Measurements from ENCODE around the gene TESPA1. TPM values are rescaled to one million over a fixed set of nuclear protein-coding genes. Genes with fewer than 3 reads are reported as not detected.
"Not testable (repeated sequence)": the region's sequence is repeated elsewhere in the genome, so short reads cannot be mapped to it uniquely, and the experiment has no call there.

TESPA1 gene, protein sequence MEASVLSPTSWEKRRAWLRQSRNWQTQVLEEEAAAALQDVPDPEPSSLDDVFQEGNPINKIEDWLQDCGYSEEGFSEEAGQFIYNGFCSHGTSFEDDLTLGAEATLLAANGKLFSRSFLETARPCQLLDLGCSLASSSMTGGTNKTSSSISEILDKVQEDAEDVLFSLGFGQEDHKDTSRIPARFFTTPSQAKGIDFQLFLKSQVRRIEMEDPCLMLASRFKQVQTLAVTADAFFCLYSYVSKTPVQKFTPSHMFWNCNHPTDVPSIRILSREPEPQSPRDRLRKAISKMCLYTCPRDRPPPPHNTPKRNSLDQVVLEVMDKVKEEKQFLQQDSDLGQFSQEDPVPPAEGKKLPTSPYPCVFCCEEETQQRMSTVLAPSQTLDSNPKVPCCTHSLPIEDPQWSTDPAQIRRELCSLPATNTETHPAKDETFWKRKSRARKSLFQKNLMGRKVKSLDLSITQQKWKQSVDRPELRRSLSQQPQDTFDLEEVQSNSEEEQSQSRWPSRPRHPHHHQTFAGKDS
- polyA plus RNA-seq (ENCODE audit: insufficient read length) = 1.5 TPM

DNA sequence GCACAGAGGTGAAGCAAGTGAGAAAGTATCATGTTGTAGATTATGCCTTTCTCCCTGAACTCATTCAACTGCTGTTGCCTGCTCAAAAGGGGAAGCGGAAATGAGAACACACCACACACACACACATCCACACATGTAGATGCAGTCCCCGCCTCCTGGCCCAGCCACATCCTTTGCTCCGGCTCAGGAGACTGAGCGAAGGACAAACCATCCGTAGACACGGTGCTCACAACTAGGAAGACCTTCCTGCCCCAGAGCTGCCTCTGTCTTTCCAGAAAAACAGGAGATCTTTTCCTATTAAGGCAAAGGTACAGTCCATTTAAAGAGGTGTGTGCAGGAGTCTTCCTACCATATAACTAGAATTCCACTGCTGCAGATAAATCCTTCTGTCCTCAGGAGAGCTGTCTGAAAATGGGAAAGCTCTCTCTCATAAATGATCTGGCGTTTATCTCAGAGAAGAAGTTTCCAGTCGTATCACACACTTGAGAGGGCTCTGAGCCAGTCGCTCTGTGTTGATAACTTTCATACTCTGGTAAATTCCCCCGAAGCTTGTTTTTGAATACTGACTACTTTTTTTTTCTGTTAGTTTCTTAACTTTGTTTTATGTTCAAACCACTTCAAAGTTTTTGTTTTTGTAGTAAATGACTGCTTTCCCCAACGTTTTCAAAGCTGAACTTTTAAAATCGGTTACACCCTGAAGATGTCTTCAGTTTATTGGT lies at the start of gene TESPA1:
TESPA1 (minus strand) TSS at position 105 of the 719 bp plus-strand sequence. CDS start 10,200 bp downstream, outside the sequence.
- peak; percentile 52 for DNase-seq

DNA sequence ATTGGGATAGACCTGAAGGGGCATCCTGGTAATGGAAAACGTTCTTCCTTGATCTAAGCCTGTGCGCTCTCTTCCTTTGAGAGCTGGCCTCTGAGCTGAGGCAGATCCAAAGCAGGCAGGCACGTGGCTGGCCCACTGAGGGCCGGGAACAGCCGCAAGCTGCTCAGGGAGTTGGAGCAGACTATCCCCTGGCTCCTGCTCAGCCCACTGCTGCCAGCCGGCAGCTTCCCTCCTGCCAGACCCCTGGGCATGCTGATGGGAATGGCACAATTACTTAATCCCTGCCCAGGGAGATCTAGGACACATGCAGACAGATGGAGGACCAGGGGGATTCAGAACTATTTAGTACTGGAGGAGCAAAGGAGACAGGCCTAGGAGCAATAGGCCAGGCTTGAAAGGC lies 49.7 kb upstream of the TESPA1 start:
- no peak for DNase-seq

DNA sequence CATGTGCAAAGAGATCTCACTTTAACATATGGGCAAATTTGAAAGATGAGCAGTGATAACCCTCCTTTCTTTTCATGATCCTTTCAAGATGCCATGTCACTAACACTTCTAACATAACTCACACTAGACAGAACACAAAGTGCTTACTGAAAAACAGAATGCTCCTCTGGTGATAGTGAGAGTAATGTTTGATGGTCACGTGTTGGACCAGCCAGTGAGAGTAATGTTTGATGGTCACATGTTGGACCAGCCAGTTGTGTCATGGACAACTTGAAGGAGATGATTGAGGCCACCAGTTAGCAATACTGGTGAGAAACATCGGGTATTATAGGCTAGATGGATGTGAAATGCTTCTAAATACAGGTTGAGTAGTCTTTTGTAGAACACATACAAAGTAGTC lies 40.9 kb upstream of the TESPA1 start:
- no peak for DNase-seq

DNA sequence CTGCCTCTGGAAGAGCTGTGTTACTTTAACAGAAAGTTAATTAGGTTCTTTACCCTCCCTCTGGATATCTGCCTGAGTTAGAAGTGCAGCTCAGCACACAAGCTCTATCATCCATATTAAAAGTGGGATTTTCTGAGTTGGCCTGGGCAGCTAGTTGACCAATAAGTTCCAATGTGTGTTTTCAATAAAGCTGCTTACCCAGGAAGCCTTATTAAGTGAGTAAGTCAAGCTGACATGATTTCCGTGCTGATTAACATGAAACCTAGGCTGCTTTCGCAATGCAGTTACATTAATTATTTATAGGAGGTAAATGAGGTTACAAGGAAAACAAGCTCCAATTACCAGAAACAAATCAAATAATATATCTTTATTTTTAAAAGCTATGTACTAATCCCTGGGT lies 40.0 kb upstream of the TESPA1 start:
- no peak for DNase-seq

DNA sequence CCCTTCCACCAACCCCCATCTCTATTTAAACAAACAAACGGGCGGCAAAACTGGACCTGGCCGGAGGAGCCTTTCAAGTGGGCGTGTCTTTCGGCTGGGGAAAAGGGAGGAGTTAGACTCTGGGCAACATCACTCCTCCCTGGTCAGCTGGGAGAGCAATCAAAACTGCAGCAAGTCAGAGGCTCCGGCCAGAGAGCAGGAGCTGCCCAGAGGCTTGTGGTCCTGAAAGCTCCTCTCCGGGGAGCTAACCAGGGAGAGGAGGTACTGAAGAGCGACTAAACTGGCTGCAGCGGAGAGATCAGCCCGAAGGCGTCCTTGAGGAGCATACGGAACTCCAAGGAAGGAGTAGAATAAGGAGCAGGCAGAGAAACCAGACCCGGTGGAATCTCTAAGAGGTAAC lies 35.2 kb upstream of the TESPA1 start, which contains the start of gene NEUROD4:
NEUROD4 (plus strand) TSS at position 191 of the 400 bp plus-strand sequence. CDS start 6,466 bp downstream, outside the sequence.
- DNase-seq = peak; percentile 46

DNA sequence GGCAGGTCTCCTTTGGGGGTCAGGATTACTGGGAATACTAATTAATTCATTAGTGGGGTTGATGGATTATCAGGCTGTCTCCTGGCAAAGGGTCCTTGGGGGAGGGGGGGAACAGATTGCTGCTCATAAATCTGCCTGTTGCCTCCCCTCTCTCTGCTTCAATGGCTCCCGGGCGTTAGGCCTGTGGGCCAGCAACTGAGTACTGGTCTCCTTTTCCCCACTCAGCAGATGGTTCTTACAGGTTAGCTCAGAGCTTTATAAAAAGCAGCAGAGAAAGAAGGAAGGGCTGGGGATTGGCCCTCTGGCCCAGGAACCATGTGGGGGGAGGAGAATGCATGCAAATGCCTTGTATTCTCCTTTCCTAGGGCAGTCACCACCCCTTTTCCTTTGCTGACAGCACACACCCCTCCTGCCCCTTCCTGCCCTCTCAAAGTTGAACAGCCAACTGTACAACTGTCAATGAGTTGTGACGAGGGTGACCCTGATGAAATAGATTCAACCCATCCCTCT lies 32.9 kb upstream of the TESPA1 start:
- DNase-seq = no peak

DNA sequence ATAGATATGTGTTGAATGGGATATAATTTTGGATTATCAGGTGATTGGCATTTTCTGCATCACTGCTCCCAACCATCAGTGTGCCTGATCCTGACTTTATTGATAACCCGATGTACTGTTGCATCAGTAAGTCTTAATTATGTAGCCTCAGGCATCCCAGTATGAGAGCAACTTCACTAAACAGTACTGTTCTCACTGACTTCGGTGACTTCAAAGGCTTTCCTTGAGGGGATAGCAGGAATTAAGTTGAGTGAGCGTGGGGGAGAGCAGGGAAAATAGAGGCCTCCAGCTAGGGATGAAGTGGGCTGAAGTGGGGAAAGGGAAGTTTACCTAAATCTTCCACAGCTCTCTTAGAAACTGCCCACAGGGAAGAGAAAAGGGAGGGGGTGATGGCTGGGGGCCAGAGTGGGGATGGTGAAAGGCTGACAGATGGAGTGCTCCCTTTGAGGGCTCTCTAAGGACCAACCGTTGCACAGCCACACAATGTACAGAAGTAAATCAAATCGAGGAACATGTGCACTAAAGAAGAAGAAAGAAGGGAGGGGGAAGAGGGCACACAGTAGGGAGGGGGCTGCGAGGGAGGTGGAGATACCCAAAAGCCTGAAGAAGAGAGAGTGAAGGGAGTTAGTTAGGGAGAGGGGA lies 24.5 kb upstream of the TESPA1 start:
- no peak for DNase-seq

DNA sequence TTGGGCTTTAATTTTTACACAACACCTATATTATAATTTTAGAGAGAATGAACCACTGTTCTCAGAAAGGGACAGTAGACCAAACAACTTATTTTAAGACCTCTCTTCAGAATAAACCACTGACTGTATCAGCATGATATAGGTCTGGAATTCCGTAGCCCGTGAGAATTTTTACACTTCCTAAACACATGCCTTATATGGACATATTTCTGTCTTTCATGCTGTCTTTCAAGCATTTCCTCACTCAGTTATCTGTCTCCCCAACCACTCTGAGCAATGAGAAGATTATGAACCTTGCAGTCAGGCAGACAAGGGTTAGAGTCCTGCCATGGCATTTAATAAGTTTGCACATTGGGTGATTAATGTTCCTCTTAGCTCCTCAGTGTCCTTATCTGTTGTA lies 17.8 kb upstream of the TESPA1 start:
- DNase-seq = no peak

DNA sequence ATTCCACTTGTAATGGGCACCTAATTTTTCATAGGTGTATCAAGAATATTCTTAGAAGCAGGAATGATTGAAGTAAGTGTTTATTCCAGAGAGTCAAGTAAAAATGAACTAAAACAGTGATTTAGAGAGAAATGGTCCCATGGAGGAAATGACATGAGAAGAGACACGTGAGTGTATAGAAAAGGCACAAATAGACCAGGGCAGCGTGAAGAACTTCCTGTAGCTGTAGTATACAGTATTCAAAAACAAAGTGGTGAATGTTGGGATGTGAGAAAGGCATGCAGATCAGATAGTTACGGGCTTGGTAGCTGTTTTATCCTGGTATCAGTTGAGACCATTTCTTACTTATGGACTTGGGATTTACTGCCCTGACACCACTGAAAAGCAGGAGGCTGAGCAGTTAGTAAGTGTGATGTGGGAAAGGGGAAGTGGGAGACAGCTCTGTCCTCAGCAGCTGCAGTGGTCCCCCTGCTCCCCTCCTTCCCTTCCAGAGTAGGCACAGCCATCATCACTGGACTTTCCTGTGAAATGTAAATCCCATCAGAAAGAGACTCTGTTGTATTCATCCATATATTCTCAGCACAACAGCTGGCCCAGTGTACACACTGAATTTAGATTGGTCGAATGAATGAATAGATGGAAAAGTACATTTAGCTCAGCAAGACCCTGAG lies 16.8 kb upstream of the TESPA1 start:
- no peak for DNase-seq

DNA sequence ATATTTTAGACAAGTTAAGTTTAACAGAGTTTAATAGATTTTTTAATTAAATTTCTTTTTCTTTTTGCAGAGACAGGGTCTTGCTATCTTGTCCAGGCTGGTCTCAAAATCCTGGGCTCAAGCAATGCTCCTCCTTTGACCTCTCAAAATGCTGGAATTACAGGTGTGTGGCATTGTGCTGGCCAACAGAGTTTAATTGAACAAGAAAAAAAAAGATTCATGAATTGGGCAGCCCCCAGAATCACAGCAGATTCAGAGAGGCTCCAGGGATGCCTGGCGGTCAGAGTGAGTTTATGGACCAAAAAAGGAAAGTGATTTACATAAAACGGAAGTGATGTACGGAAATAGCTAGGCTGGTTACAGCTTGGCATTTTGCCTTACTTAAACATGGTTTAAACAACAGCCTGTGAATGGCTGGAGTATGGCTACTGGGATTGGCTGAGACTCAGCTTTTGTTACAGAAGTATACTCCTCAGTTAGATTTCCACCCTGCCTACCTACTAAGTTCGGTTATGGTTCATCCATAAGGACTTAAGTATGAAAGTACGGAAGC lies 14.5 kb upstream of the TESPA1 start:
- DNase-seq = no peak

DNA sequence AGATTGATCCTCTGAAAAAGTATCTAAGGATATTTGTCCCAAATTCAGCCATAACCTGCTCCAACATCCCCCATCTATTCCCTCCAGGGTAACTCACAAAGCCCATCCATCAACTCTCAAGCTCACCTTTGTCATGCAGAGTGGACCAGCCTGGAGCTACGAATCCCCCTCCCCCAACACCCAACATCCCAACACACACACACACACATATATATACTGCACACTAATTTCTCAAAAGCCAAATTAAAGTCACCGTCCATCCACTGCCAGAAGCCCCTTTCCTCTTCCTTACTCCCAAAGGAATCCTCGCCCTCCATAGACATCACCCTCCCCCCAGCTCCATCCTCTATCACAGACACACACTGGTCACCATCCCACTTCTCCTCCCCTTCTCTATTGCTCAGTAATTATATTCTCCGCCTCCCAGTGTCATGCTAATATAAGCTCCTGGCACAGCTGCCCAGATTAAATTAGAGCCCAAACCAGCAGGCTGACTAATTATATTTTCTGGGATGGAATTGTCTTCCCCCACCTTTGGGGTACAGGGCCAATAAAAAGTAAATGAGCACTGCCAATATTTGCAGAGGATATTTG lies 13.5 kb upstream of the TESPA1 start:
- DNase-seq = no peak

DNA sequence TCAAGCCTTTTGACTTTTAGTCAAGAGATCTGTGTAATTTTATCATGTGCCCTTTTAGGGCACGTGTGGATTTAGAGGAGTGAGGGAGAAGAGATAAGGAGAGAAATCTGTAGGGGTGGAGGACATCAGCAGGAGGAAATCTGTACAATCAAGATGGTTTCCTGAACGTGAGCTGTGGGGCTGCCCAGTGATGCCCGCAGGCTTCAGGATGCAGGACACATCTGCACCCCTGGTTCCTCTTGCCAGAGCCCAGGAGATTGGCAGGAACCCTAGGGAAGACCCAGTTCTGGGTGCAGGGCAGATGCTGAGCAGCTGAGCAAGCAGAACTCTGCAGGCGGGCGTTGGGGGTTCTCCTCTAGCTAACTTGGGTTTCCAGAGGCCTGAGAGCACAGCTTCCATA lies 11.6 kb upstream of the TESPA1 start:
- DNase-seq = no peak

DNA sequence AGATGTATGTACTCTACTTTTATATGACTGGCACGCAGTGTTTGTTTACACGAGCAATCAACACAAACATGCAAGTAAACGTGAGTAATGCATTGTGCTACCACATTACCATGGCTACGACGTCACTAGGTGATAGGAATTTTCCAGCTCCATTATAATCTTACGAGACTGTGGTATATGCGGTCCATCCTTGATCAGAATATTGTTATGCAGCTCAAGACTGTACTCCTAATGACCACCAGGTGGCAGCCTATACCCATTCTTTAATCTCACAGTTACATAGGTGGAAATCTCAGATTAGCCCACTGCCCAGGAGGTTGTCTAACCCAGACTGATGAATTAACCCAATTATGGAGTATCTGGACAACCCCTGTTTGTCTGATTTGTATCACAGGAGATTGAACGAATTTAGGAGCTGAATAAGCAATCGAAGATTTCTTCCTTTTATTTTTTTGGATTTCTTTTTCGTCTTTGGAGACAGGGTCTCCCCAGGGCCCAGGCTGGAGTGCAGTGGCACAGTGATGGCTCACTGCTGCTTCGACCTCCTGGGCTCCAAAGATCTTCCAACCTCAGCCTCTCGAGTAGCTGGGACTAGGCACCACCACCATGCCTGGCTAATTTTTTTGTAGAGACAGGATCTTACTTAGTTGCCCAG lies 8.7 kb upstream of the TESPA1 start:
- peak; percentile 63 for DNase-seq

DNA sequence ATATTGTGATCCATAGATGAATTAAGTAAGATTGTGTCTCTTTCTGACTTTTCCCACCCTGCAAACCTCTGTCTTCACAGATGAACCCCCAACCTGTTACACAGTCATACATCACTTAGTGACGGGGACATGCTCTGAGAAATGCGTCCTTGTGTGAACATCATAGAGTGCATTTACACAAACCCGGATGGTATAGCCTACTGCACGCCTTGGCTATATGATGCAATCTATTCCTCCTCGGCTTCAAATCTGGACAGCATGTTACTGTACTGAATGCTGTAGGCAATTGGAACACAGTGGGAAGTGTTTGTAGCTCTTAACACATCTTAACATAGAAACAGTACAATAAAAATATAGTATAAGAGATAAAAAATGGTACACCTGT lies 7.4 kb upstream of the TESPA1 start:
- no peak for DNase-seq

DNA sequence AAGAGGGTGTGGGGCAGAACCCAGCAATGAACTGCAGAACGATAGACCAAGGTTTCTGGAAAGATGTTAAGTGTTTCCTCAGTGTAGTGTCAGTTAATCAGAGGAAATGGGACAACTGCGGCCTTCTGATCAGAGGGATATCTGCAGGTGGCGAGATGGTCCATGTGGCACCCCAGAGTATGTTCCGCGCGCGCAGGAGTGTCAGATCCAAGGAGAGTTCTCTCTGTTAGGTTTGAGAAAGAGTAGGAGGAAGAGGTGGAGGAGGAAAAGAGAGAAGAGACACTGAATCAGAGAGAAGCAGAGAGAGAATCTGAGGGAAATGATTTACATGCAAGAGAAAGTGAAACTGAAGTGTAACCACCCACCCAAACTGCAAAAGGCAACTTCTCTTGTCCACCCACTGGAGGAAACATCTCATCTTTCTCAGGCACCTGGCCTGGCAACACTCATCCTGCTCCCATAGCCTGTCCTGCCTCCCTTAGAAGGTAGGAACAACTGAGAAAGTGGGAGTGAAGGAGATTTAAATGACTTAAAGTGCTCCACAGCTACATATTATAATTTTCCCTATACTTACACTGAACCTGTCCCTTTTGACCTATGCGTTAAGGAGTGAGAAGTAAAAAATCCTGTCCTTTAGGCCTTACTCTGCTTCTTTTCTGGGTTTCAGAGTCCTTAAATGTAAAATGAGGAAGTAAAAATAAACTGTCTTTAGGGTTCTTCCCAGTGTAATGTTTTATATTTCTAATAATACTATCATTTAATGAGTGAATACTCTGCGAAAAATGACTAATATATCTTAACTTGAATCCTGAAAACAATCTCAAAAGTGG lies 6.8 kb upstream of the TESPA1 start:
- no peak for DNase-seq

DNA sequence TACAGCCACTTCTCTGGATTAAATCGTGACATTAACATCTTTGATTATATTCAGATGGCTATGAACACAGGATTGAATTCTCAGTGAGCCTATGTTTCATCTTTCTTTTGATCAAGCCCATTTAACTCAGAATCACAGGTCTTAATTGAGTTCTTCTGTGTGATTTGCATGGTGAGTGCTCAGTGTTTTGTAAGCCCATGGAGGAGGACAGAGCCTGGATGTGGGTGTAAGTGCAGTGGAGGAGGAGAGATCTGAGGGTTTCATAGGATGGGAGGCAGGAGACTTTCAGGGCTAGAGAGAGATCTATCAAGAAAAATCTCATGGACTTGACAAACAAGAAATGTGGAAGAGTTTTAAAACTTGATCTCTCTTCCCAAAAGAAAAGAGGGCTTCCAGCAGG lies 5.3 kb upstream of the TESPA1 start:
- no peak for DNase-seq

DNA sequence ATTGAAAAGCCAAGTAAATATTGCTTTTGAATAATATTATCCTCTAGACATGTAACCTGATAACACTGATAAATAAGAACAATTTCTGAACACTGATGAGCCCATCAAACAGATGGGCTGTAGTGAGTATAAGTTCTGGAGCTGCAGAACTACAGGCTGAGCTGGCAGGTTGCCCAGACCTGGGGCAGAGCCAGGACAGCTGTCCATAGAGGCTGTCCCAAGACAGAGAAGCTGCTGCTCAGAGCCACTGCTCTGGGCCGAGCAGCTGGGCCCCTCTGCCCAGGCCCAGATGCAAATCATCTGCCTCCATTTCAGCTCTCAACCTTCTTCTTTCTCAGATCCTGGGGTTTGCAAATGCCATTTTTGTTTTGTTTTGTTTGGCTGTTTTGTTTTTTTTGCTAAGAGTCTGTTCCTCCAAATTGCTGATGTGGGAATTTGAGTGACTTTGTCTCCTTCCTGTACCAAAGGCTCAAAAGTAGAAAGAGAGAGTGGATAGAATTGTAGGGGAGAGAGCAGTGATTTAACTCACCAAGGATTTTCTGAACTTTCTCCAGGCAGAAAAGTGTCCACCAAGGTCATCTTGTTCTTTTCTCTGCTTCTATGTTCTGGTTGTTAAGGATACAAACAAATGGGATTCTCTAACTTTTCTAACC lies 4.0 kb upstream of the TESPA1 start:
- DNase-seq = peak; percentile 84

DNA sequence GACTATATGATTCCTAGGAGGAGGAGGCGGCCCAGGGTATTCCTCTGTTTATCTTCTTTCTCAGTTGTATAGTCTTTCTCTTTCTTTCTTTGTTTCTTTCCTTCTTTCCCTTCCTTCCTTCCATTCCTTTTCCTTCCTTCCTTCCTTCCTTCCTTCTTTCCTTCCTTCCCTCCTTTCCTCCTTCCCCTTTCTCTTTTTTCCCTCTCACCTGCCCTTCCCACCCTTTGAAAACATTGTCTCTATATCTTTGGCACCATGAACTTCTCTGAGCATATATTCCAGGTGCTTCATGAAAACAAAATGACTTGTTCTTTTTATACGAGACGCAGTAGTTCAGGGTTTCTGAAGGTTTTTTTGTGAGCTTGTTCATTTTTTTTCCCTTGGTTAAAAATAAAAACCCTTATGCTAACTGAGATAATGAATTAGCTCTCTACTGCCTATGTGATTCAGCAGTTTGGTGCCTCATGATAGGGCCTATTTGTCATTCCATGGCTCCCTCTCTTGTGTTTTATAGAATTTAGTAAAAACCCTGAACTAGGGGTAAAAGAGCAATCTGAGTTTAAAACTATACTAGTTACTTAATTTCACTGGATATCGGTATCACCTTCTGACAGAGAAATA lies 3.2 kb upstream of the TESPA1 start:
- DNase-seq = no peak

DNA sequence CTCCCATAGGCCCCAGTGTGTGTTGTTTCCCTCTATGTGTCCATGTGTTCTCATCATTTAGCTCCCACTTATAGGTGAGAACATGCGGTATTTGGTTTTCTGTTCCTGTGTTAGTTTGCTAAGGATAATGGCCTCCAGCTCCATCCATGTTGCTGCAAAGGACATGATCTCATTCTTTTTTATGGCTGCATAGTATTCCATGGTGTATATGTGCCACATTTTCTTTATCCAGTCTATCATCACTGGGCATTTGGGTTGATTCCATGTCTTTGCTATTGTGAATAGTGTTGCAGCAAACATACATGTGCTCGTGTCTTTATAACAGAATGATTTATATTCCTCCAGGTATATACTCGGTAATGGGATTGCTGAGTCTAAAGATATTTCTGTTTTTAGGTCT lies 2.2 kb upstream of the TESPA1 start:
- not testable (repeated sequence) for DNase-seq

All from hindlimb muscle (tissue), 1 donor.